ENCODE results near the gene PDE12.

PDE12 gene

DNA sequence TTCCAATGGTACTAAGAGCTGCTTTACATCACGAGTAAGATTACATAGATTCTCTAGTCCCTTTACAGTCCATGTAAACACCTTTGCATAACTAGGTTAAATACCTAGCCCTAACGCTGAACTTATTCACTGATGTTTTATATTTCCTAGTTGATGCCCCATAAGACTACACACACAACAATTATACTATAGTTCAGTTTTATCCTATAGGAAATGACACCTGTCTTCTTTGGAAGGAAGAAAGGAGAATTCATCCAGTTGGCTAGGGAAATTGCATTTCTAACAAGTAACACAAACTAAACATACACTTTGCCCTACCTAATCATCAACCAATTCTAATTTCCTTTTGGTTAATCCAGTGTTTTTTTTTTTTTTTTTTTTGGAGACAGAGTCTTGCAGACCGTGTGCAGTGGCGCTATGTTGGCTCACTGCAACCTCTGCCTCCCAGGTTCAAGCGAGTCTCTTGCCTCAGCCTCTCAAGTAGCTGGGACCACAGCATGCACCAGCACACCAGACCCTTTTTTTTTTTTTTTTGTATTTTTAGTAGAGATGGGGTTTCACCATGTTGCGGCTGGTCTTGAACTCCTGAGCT, 13.9 kb downstream of the PDE12 start:
- POLR2A ChIA-PET (ENCODE audit: low non-redundant PET): interaction anchor here (0.6 kb wide), 1 partner anchor 136 kb away, joined by 6 read pairs; no protein-coding TSS in a partner anchor
- no peak overlapping the region for H3K27ac ChIP-seq
- CTCF ChIA-PET: no interaction called here

GRCh38 chr3:57570878-57571277, 14.8 kb downstream of the PDE12 start:
- ChIA-PET POLR2A (ENCODE audit: low non-redundant PET) (no interaction called here), CTCF (no interaction called here)
- TF ChIP-seq CTCF (conservative IDR thresholded peaks at IDR 0.05; ENCODE audit: low read depth): no peak
- H3K27ac ChIP-seq: no peak overlapping the region
- no peak for DNase-seq (ENCODE audit: low spot score)

More for the DNA sequence above, 13.9 kb downstream of the PDE12 start:
- TF ChIP-seq CTCF (conservative IDR thresholded peaks at IDR 0.05; ENCODE audit: low read depth): no peak
- DNase-seq (ENCODE audit: low spot score): no peak

DNA sequence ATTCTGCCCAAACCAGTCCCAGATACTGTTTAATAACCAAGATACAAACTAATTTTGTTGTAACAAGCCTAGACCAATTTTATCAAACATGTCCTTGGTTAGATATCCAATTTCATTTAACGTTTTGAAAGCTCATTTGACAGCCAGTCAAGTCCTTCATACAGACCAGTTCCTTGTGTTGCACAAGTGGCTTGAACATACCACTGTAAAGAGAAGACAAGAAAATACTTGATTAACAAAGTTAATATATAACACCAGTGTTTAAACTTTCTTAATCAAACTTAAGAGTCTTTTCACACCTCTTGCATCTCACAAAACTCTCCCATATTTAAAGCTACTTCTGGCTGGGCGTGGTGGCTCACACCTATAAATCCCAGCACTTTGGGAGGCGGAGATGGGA, 16.0 kb downstream of the PDE12 start:
- no peak for TF ChIP-seq CTCF (conservative IDR thresholded peaks at IDR 0.05; ENCODE audit: low read depth)
- ChIA-PET CTCF (no interaction called here), POLR2A (ENCODE audit: low non-redundant PET) (no interaction called here)
- no peak overlapping the region for H3K27ac ChIP-seq
- no peak for DNase-seq (ENCODE audit: low spot score)

DNA sequence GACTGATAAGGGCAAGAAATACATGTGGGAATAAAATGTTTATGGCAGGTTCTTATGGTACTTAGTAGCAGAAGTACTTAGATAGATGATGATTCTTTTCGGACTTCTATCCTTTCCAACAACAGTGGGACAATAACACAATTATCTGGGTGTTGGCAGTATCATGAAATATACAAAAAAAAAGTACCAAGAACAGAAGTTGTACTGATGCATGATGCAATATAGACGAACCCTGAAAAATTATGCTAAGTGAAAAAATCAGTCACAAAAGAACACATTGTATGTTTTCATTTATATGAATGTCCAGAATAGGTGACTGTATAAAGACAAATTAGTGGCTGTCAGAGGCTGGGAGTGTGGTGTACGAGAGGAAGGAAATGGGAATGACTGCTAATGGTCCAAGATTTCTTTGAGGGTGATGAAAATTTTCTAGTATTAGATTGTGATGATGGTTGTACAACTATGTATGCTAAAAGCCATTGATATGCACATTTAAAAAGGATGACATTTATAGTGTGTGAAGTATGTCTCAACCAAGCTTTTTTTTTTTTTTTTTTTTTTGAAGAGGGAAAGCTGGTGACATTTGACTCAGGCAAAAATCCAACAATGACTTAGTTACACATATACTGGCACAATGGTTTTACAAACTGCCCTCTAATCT, 20.0 kb downstream of the PDE12 start:
- TF ChIP-seq CTCF (conservative IDR thresholded peaks at IDR 0.05; ENCODE audit: low read depth): no peak
- DNase-seq (ENCODE audit: low spot score): no peak
- ChIA-PET POLR2A (ENCODE audit: low non-redundant PET) (no interaction called here), CTCF (interaction anchor here (1.0 kb wide), 1 partner anchor 179 kb away, joined by 3 read pairs; no protein-coding TSS in a partner anchor)
- H3K27ac ChIP-seq: no peak overlapping the region

DNA sequence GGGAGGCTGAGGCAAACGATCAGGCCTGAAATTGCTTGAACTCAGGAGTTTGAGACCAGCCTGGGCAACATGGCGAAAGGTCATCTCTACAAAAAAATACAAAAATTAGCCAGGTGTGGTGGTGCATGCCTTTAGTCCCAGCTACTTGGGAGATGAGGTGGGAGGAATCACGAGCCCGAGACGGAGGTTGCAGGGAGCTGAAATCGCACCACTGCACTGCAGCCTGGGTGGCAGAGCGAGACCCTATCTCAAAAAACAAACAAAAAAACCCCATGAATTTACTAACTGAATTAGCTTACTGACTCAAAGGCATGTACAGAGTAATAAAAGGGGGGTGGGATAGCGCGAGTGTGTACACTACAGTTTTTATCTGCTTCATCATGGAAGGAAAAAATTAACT, 21.7 kb downstream of the PDE12 start:
- no peak for DNase-seq (ENCODE audit: low spot score)
- TF ChIP-seq CTCF (conservative IDR thresholded peaks at IDR 0.05; ENCODE audit: low read depth): no peak
- CTCF ChIA-PET: no interaction called here
- H3K27ac ChIP-seq: no peak overlapping the region
- POLR2A ChIA-PET (ENCODE audit: low non-redundant PET): no interaction called here

DNA sequence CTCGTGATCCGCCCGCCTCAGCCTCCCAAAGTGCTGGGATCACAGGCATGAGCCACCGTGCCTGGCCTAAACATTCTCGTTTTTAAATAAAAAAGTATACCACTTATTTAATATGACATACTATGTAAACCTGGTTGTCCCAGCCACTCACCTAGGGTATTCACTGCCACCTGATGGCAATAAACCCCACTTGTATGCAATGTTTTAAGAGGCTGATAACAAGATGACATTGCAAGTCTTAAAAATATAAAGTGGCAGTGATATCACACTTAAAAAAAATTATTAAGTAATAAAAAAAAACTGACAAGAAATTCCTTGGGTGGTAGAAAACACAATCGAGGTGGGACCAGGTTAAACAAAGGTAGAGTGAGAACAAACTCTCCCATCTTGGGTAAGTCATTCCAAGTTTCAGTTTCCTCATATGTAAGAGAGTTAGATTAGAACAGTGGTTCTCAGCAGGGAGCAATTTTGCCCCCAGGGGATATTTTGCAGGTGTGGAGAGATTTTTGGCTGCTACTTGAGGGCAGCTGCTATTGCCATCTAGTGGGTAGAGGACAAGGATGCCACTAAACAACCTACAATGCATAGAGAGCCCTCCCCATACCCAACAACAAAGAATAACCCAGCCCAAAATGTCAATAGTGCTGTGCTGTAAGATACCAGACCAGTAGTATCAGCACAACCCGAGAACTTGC, 26.5 kb downstream of the PDE12 start:
- peak; percentile 26 for DNase-seq (ENCODE audit: low spot score)
- POLR2A ChIA-PET (ENCODE audit: low non-redundant PET): no interaction called here
- CTCF ChIA-PET: no interaction called here
- no peak for TF ChIP-seq CTCF (conservative IDR thresholded peaks at IDR 0.05; ENCODE audit: low read depth)
- no peak overlapping the region; the same call in 1 of the 2 replicates for H3K27ac ChIP-seq
